Posterior cingulate gyrus (tissue), 11 donors: Measurements from ENCODE around the gene COPG1.
"Not testable (repeated sequence)": the region's sequence is repeated elsewhere in the genome, so short reads cannot be mapped to it uniquely, and the experiment has no call there.

Experiments
- DNase-seq, 10 donors: peaks; one replicate each; pipeline versions ENCODE4 v3.0.0 to v3.0.0-alpha.2; 2020 to 2021; ENCODE audit warnings: mixed read lengths in 3 of 10
- intact Hi-C: fragments of 100-400 bp; cut with DNase I; formaldehyde crosslinking; loops from one replicate; pipeline ENCODE4 v1.15.1; 2023

The COPG1 gene

GRCh38 chr3:129239991-129240390, 9.4 kb upstream of the COPG1 start:
- intact Hi-C loops, result no loop called here
- peak in 1 of 10 donors; percentile 39 for DNase-seq

- intact Hi-C loops, result no loop called here
- peak in 1 of 10 donors; percentile 20 for DNase-seq
These were observed 9.0 kb upstream of the COPG1 start for GRCh38 chr3:129240436-129240835.

- intact Hi-C loops, result loop anchor here (5.0 kb wide), 1 partner anchor 63 kb away; the partner anchor contains the start of gene CNBP
- DNase-seq, result no peak
These were observed 4.3 kb upstream of the COPG1 start for GRCh38 chr3:129245141-129245540.

GRCh38 chr3:129245641-129246306, 3.6 kb upstream of the COPG1 start:
- DNase-seq, result peak in 8 of 10 donors; percentile 23 to 94 (median 64)
- intact Hi-C loops, result loop anchor here (2.0 to 5.0 kb wide), 2 partner anchors 63 to 193 kb away; partner anchors contain the start of gene CNBP

- DNase-seq, result no peak
- intact Hi-C loops, result loop anchor here (2.0 to 5.0 kb wide), 2 partner anchors 64 to 194 kb away; partner anchors contain the start of gene CNBP
These were observed 2.8 kb upstream of the COPG1 start for GRCh38 chr3:129246636-129247035.

- intact Hi-C loops, result loop anchor here (5.0 kb wide), 1 partner anchor 66 kb away; the partner anchor contains the start of gene CNBP
- peak in 1 of 10 donors; percentile 77 for DNase-seq
These were observed 973 bp upstream of the COPG1 start for GRCh38 chr3:129248286-129248979.

GRCh38 chr3:129252748-129253147, 3.3 kb downstream of the COPG1 start:
- intact Hi-C loops, result no loop called here
- peak in 1 of 10 donors; percentile 14 for DNase-seq

- intact Hi-C loops, result no loop called here
These were observed 5.3 kb downstream of the COPG1 start for GRCh38 chr3:129254536-129255230.

GRCh38 chr3:129256270-129256669, 6.9 kb downstream of the COPG1 start:
- intact Hi-C loops, result no loop called here
- DNase-seq, result no peak

More at GRCh38 chr3:129254536-129255230, 5.3 kb downstream of the COPG1 start:
- DNase-seq, result no peak

GRCh38 chr3:129257609-129258008, 8.2 kb downstream of the COPG1 start:
- no peak for DNase-seq
- intact Hi-C loops, result no loop called here

GRCh38 chr3:129259612-129260477, 10.4 kb downstream of the COPG1 start:
- no peak for DNase-seq
- intact Hi-C loops, result no loop called here

- intact Hi-C loops, result no loop called here
- DNase-seq, result no peak
These were observed 11.2 kb downstream of the COPG1 start for GRCh38 chr3:129260606-129261005.

- DNase-seq, result no peak
- intact Hi-C loops, result no loop called here
These were observed 12.5 kb downstream of the COPG1 start for GRCh38 chr3:129261894-129262293.

- intact Hi-C loops, result no loop called here
- no peak for DNase-seq
These were observed 13.9 kb downstream of the COPG1 start for GRCh38 chr3:129263161-129263910.

GRCh38 chr3:129264994-129265393, 15.6 kb downstream of the COPG1 start:
- DNase-seq, result not testable (repeated sequence)

GRCh38 chr3:129266651-129267050, 17.2 kb downstream of the COPG1 start:
- intact Hi-C loops, result no loop called here
- no peak for DNase-seq

More at GRCh38 chr3:129264994-129265393, 15.6 kb downstream of the COPG1 start:
- intact Hi-C loops, result not testable (repeated sequence)

- intact Hi-C loops, result no loop called here
- DNase-seq, result no peak
These were observed 19.0 kb downstream of the COPG1 start for GRCh38 chr3:129268396-129268795.

GRCh38 chr3:129271674-129272073, 22.3 kb downstream of the COPG1 start:
- intact Hi-C loops, result no loop called here
- no peak for DNase-seq

GRCh38 chr3:129276385-129276784, 27.0 kb downstream of the COPG1 start:
- DNase-seq, result no peak
- intact Hi-C loops, result no loop called here
